ENCODE measurements around the gene GMDS.

DNA sequence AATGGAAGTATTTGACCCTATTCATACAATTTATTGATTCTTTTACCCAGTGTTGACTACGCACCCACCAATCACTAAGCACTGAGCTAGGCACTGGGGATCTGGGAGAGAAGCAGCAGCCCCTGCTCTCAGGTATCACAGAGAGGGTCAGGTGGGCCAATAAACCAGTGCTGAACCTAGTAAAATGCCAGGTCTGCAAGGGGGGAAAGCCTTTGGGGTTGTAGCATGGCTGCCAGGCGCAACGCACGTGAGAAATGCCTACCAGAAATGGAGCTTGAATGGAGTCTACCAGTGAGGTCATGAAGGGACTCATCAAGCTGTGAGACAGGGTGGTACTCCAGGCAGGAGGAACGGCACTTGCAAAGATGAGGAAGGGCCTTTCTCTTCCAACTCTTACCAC lies 313.6 kb downstream of the GMDS start:
- TF ChIP-seq POLR2A (IDR thresholded peaks at IDR 0.05) (no peak), POLR2AphosphoS5 (IDR thresholded peaks at IDR 0.05; ENCODE audit: insufficient read depth in 1 of 2, low read depth in 1 of 2) (no peak)
- TF ChIP-seq, protein P1, sequence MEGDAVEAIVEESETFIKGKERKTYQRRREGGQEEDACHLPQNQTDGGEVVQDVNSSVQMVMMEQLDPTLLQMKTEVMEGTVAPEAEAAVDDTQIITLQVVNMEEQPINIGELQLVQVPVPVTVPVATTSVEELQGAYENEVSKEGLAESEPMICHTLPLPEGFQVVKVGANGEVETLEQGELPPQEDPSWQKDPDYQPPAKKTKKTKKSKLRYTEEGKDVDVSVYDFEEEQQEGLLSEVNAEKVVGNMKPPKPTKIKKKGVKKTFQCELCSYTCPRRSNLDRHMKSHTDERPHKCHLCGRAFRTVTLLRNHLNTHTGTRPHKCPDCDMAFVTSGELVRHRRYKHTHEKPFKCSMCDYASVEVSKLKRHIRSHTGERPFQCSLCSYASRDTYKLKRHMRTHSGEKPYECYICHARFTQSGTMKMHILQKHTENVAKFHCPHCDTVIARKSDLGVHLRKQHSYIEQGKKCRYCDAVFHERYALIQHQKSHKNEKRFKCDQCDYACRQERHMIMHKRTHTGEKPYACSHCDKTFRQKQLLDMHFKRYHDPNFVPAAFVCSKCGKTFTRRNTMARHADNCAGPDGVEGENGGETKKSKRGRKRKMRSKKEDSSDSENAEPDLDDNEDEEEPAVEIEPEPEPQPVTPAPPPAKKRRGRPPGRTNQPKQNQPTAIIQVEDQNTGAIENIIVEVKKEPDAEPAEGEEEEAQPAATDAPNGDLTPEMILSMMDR (IDR thresholded peaks at IDR 0.05) = no peak

Measured in vagina (tissue), 2 donors.